GM20000 (cell line): Measurements from ENCODE around the gene PLA2G12B.

Experiments
- DNase-seq: peaks from one replicate; pipeline ENCODE4 v3.0.0; 2012; ENCODE audit warnings: low spot score
- CTCF ChIP-seq: IDR thresholded peaks from 2 replicates; pipeline ENCODE4 v1.5.1; 2012; ENCODE audit warnings: mild to moderate bottlenecking, control low read depth; ENCODE audit errors: extremely low read depth, missing control alignments

Gene PLA2G12B

DNA sequence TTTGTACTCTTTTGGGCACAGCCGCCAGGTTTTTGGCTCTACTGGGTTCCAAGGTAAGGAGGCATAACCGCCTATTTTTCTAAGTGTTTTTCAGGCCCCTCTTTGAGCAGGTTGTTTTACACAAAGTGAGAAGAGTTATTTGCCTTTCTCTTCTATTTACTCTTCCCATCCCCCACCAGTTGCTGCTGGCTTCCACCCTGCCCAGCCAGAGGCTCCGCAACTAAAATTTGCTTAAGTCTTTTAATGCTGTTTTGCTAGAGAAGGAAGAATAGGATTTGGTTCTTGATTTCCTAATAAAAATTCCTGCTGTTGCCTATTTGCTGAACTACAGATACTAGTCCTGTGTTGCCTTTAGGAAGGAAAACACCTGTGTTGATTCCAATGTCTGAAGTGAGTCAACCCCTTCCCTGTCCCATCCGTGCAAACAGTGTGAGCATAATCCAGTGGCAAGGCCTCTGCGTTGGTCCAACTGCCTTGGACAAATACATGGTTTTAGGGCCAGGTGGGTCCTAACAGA lies 1.9 kb downstream of the PLA2G12B start:
- TF ChIP-seq CTCF = no peak
- no peak for DNase-seq

GRCh38 chr10:72952189-72952588 lies 2.4 kb downstream of the PLA2G12B start:
- TF ChIP-seq CTCF = no peak
- DNase-seq = no peak

GRCh38 chr10:72951760-72952159 lies 2.8 kb downstream of the PLA2G12B start:
- DNase-seq = no peak
- TF ChIP-seq CTCF = no peak

DNA sequence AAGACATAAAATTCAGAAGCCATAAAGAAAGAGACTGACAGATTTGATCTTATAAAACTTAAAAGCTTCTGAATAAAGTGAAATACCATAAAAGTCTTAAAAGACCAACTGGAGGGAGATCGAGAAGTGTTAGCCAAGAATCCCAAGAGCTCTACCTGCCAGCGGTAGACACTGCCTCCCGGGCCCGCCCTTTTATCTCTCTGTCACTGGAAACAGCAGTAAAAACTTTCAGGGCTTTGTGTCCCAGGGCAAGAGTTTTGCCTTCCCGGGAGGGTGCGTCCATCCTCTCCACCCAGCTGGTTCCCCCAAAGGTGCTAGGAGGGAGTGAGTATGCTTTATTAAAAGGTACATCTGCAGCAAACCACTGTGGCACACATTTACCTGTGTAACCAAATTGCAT lies 5.8 kb downstream of the PLA2G12B start:
- no peak for TF ChIP-seq CTCF
- no peak for DNase-seq

DNA sequence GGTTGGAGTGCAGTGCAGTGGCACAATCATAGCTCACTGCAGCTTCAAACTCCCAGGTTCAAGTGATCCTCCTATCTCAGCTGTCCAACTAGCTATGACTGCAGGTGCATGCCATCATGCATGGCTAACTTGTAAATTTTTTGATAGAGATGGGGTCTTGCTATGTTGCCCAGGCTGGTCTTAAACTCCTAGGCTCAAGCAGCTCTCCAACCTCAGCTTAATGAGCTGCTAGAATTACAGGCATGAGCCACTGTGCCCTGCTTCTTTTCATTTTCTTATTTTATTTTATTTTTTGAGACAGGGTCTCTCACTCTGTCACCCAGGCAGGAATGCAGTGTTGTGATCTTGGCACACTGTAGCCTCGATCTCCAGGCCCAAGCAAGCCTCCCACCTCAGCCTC lies 7.6 kb downstream of the PLA2G12B start:
- DNase-seq = no peak
- TF ChIP-seq CTCF = no peak

GRCh38 chr10:72943498-72944234 lies 10.9 kb downstream of the PLA2G12B start:
- TF ChIP-seq CTCF = no peak
- DNase-seq = no peak

DNA sequence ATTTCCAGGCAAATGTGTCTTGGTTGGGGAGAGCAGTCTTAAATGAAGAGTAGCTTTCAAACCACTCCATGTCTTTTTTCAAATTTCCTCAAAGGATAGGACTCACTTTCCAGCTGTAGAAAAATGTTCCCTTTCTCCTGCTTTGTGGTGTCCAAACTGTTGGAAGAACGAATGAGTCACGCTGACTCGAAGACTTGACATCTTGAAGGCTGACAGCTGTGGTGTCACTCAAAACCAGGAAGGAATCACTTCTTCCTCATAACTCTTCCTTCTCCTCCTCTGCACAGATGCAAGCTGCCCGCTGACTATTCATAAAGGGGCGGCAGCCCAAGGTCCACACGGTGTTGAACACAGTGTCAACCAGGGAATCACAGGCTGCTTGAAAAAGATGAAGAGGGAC lies 19.2 kb downstream of the PLA2G12B start:
- TF ChIP-seq CTCF = no peak
- DNase-seq = no peak
